ENCODE measurements around the gene ZNF277. TPM values are rescaled to one million over a fixed set of nuclear protein-coding genes. Genes with fewer than 3 reads are reported as not detected.

The ZNF277 gene
- total and polyA plus RNA-seq, 4 donors = 11.9 to 47.6 (median 24.9) TPM

GRCh38 chr7:112160130-112160770 is 46.2 kb upstream of the ZNF277 start:
- DNase-seq (no peak), ATAC-seq (ENCODE audit: insufficient read depth, low FRiP score) (no peak)
- Histone ChIP-seq H3K27me3 (ENCODE audit: control insufficient read depth in 3 of 3, insufficient read depth in 3 of 3, low read length in 2 of 3) (no peaks in the 10 kb centered on the region), H3K9ac (ENCODE audit: insufficient read depth in 1 of 2, low read length in 2 of 2) (no peak overlapping the region), H3K27ac (ENCODE audit: low read depth in 1 of 2, low read length in 1 of 2) (no peak overlapping the region), H3K4me1 (ENCODE audit: control insufficient read depth in 5 of 5, insufficient read depth in 5 of 5, low read length in 5 of 5) (peaks cover 4 to 35% (median 21%) of the 10 kb centered on the region in 5 donors), H3K9me3 (ENCODE audit: control insufficient read depth in 4 of 4, insufficient read depth in 3 of 4, low read length in 3 of 4) (no peaks in the 10 kb centered on the region), H3K36me3 (ENCODE audit: control insufficient read depth in 4 of 4, insufficient read depth in 4 of 4, low read length in 4 of 4) (no peaks in the 10 kb centered on the region), H3K4me3 (no peak overlapping the region)
- TF ChIP-seq CTCF (IDR thresholded peaks at IDR 0.05; ENCODE audit: control extremely low read depth, extremely low read depth) = no peak
- WGBS, 2 donors = 39 to 71% methylated on average over 2 of the region's 2 CpGs

- Histone ChIP-seq H3K27me3 (ENCODE audit: control insufficient read depth in 3 of 3, insufficient read depth in 3 of 3, low read length in 2 of 3) (no peaks in the 10 kb centered on the region), H3K9ac (ENCODE audit: insufficient read depth in 1 of 2, low read length in 2 of 2) (no peak overlapping the region), H3K36me3 (ENCODE audit: control insufficient read depth in 4 of 4, insufficient read depth in 4 of 4, low read length in 4 of 4) (no peaks in the 10 kb centered on the region), H3K4me1 (ENCODE audit: control insufficient read depth in 5 of 5, insufficient read depth in 5 of 5, low read length in 5 of 5) (peaks cover 4 to 35% (median 21%) of the 10 kb centered on the region in 5 donors), H3K4me3 (no peak overlapping the region), H3K9me3 (ENCODE audit: control insufficient read depth in 4 of 4, insufficient read depth in 3 of 4, low read length in 3 of 4) (no peaks in the 10 kb centered on the region), H3K27ac (ENCODE audit: low read depth in 1 of 2, low read length in 1 of 2) (peak overlapping the region in 1 of 2 donors; percentile 72)
- DNase-seq (no peak), ATAC-seq (ENCODE audit: insufficient read depth, low FRiP score) (no peak)
- TF ChIP-seq CTCF (IDR thresholded peaks at IDR 0.05; ENCODE audit: control extremely low read depth, extremely low read depth) = no peak
- WGBS, 2 donors = 41 to 75% methylated on average over 7 of the region's 7 CpGs
Observed at GRCh38 chr7:112160771-112161150, 45.7 kb upstream of the ZNF277 start.

GRCh38 chr7:112161253-112162141 is 45.0 kb upstream of the ZNF277 start:
- DNase-seq (no peak), ATAC-seq (ENCODE audit: insufficient read depth, low FRiP score) (no peak)
- Histone ChIP-seq H3K4me1 (ENCODE audit: control insufficient read depth in 5 of 5, insufficient read depth in 5 of 5, low read length in 5 of 5) (peaks cover 4 to 35% (median 21%) of the 10 kb centered on the region in 5 donors), H3K27me3 (ENCODE audit: control insufficient read depth in 3 of 3, insufficient read depth in 3 of 3, low read length in 2 of 3) (no peaks in the 10 kb centered on the region), H3K9ac (ENCODE audit: insufficient read depth in 1 of 2, low read length in 2 of 2) (no peak overlapping the region), H3K36me3 (ENCODE audit: control insufficient read depth in 4 of 4, insufficient read depth in 4 of 4, low read length in 4 of 4) (no peaks in the 10 kb centered on the region), H3K9me3 (ENCODE audit: control insufficient read depth in 4 of 4, insufficient read depth in 3 of 4, low read length in 3 of 4) (no peaks in the 10 kb centered on the region), H3K4me3 (no peak overlapping the region), H3K27ac (ENCODE audit: low read depth in 1 of 2, low read length in 1 of 2) (no peak overlapping the region)
- WGBS, 2 donors = 47 to 70% methylated on average over 3 of the region's 3 CpGs
- no peak for TF ChIP-seq CTCF (IDR thresholded peaks at IDR 0.05; ENCODE audit: control extremely low read depth, extremely low read depth)

Measured in lung (tissue), 12 donors.